SK-N-MC (cell line): ENCODE data around the gene IL17RC.

Experiments
- EZH2 ChIP-seq: fragments of 200-600 bp; sonication (generic); IDR thresholded peaks from one replicate; pipeline ENCODE4 v1.6.1; 2017; ENCODE audit warnings: antibody characterized with exemption
- POLR2AphosphoS5 ChIP-seq: IDR thresholded peaks from 2 replicates; pipeline ENCODE4 v1.6.1; 2012; ENCODE audit warnings: mild to moderate bottlenecking, low read depth, low read length, borderline replicate concordance

GRCh38 chr3:9951962-9952805 lies 35.3 kb downstream of the IL17RC start, which contains the start of gene PRRT3:
- TF ChIP-seq POLR2AphosphoS5: no peak
- no peak for TF ChIP-seq EZH2
